HepG2 (cell line): Measurements from ENCODE around the gene NXT1. TPM values are rescaled to one million over a fixed set of nuclear protein-coding genes. Genes with fewer than 3 reads are reported as not detected.

ENCODE experiments used
- ARNT2 ChIP-seq: sonication (generic); formaldehyde crosslinking; IDR thresholded peaks from 2 replicates; pipeline ENCODE4 v1.8.0; 2022; ENCODE audit warnings: mild to moderate bottlenecking, low read depth, missing genetic modification reagents, moderate library complexity
- CC2D1A ChIP-seq: sonication (generic); formaldehyde crosslinking; IDR thresholded peaks from 2 replicates; pipeline ENCODE4 v1.8.1; 2023; ENCODE audit warnings: mild to moderate bottlenecking, missing genetic modification reagents
- CEBPB ChIP-seq: IDR thresholded peaks from 2 replicates; pipeline ENCODE4 v1.6.1; 2011; ENCODE audit warnings: low read depth, low read length, improper control_type of control experiment, borderline replicate concordance
- CHD4 ChIP-seq: fragments of 200-600 bp; sonication (generic); IDR thresholded peaks from 2 replicates; pipeline ENCODE4 v1.7.0; 2017; ENCODE audit warnings: mild to moderate bottlenecking, low read length, borderline replicate concordance
- HMGXB4 ChIP-seq, 2 experiments: sonication (generic) in 1 of 2; formaldehyde crosslinking in 1 of 2; IDR thresholded peaks; 2 replicates each; pipeline versions ENCODE4 v1.4.0 to v1.6.1; 2018 to 2020; ENCODE audit warnings: missing genetic modification reagents in 2 of 2, borderline replicate concordance in 1 of 2, low read depth in 1 of 2, mild to moderate bottlenecking in 1 of 2, missing biosample characterization in 1 of 2
- HOXA5 ChIP-seq: sonication (generic); formaldehyde crosslinking; IDR thresholded peaks from 2 replicates; pipeline ENCODE4 v1.4.0; 2020; ENCODE audit warnings: missing genetic modification reagents
- KDM5B ChIP-seq: sonication (generic); formaldehyde crosslinking; IDR thresholded peaks from 2 replicates; pipeline ENCODE4 v1.4.0; 2020; ENCODE audit warnings: missing genetic modification reagents, mild to moderate bottlenecking, borderline replicate concordance
- MED13 ChIP-seq: sonication (generic); formaldehyde crosslinking; IDR thresholded peaks from 2 replicates; pipeline ENCODE4 v1.5.0; 2020; ENCODE audit warnings: missing genetic modification reagents
- MIXL1 ChIP-seq: IDR thresholded peaks from 2 replicates; pipeline ENCODE4 v1.6.1; 2016
- MTF2 ChIP-seq: sonication (generic); formaldehyde crosslinking; IDR thresholded peaks from 2 replicates; pipeline ENCODE4 v1.5.0; 2020; ENCODE audit warnings: missing genetic modification reagents, borderline replicate concordance
- NRL ChIP-seq: sonication (generic); formaldehyde crosslinking; IDR thresholded peaks from 2 replicates; pipeline ENCODE4 v1.5.0; 2020; ENCODE audit warnings: missing genetic modification reagents, mild to moderate bottlenecking, moderate library complexity, borderline replicate concordance
- PATZ1 ChIP-seq: sonication (generic); formaldehyde crosslinking; IDR thresholded peaks from 2 replicates; pipeline ENCODE4 v1.4.0; 2020; ENCODE audit warnings: missing genetic modification reagents
- SATB2 ChIP-seq: sonication (generic); formaldehyde crosslinking; IDR thresholded peaks from 2 replicates; pipeline ENCODE4 v1.5.0; 2020; ENCODE audit warnings: missing genetic modification reagents
- SIN3A ChIP-seq: IDR thresholded peaks from 2 replicates; pipeline ENCODE4 v1.6.1; 2011; ENCODE audit warnings: low read depth, mild to moderate bottlenecking, control low read depth, low read length, borderline replicate concordance
- SMYD3 ChIP-seq: sonication (generic); formaldehyde crosslinking; IDR thresholded peaks from 2 replicates; pipeline ENCODE4 v1.8.1; 2023; ENCODE audit warnings: mild to moderate bottlenecking, missing genetic modification reagents
- XRCC5 ChIP-seq: fragments of 200-400 bp; formaldehyde crosslinking; optimal IDR thresholded peaks from 2 replicates; pipeline ENCODE3; 2017; ENCODE audit warnings: mild to moderate bottlenecking, low read length
- ZBTB21 ChIP-seq: sonication (generic); formaldehyde crosslinking; IDR thresholded peaks from 2 replicates; pipeline ENCODE4 v1.4.0; 2020; ENCODE audit warnings: missing genetic modification reagents
- ZNF17 ChIP-seq: sonication (generic); formaldehyde crosslinking; IDR thresholded peaks from 2 replicates; pipeline ENCODE4 v1.5.0; 2020; ENCODE audit warnings: mild to moderate bottlenecking, missing genetic modification reagents
- ZNF207 ChIP-seq: fragments of 450-650 bp; IDR thresholded peaks from 2 replicates; pipeline ENCODE4 v1.6.1; 2016; ENCODE audit warnings: antibody characterized with exemption, borderline replicate concordance
- ZNF335 ChIP-seq: sonication (generic); formaldehyde crosslinking; IDR thresholded peaks from 2 replicates; pipeline ENCODE4 v1.4.0; 2020; ENCODE audit warnings: missing genetic modification reagents
- ZNF570 ChIP-seq: sonication (generic); formaldehyde crosslinking; IDR thresholded peaks from 2 replicates; pipeline ENCODE4 v1.4.0; 2020; ENCODE audit warnings: mild to moderate bottlenecking, missing genetic modification reagents, borderline replicate concordance
- ZNF639 ChIP-seq: conservative IDR thresholded peaks from 2 replicates; pipeline ENCODE4 v1.6.1; 2018; ENCODE audit warnings: missing genetic modification reagents
- ZNF766 ChIP-seq: sonication (generic); formaldehyde crosslinking; IDR thresholded peaks from 2 replicates; pipeline ENCODE4 v1.5.0; 2020; ENCODE audit warnings: missing genetic modification reagents, borderline replicate concordance
- ZNF790 ChIP-seq: sonication (generic); formaldehyde crosslinking; IDR thresholded peaks from 2 replicates; pipeline ENCODE4 v1.8.0; 2022; ENCODE audit warnings: missing genetic modification reagents, mild to moderate bottlenecking, borderline replicate concordance
- polyA plus RNA-seq, 8 experiments: library from polyadenylated mRNA; depleted of rRNA in 3 of 8; stranded (reverse) in 7 of 8; unstranded in 1 of 8; fragments of >200 nt; fragmentation: Illumina TruSeq in 4 of 8; extraction: Trizol in 4 of 8; gene quantifications; 2 replicates each; pipeline versions ENCODE4 v1.2.1 to v1.2.3, GENCODE V29; 2011 to 2016; ENCODE audit warnings: low read depth in 4 of 8, missing spikeins in 1 of 8, mixed read lengths in 1 of 8; ENCODE audit not compliant: insufficient read depth in 1 of 8
- total RNA-seq, 5 experiments: library from RNA; depleted of rRNA; stranded (reverse); fragments of >200 nt; fragmentation: Illumina TruSeq; extraction: Trizol; gene quantifications; 2 replicates each; pipeline ENCODE4 v1.2.3, GENCODE V29; 2016; ENCODE audit warnings: low read depth in 1 of 5
- TF ChIP-seq, protein P1 (sequence below): sonication (generic); formaldehyde crosslinking; IDR thresholded peaks from 2 replicates; pipeline ENCODE4 v1.4.0; 2020; ENCODE audit warnings: mild to moderate bottlenecking, missing genetic modification reagents

NXT1 gene
- total and polyA plus RNA-seq, 2 of the 13 experiments (the other 11 are each of a cell fraction or from before 2014, with no cell fraction given), result 35.6 to 65.9 TPM

DNA sequence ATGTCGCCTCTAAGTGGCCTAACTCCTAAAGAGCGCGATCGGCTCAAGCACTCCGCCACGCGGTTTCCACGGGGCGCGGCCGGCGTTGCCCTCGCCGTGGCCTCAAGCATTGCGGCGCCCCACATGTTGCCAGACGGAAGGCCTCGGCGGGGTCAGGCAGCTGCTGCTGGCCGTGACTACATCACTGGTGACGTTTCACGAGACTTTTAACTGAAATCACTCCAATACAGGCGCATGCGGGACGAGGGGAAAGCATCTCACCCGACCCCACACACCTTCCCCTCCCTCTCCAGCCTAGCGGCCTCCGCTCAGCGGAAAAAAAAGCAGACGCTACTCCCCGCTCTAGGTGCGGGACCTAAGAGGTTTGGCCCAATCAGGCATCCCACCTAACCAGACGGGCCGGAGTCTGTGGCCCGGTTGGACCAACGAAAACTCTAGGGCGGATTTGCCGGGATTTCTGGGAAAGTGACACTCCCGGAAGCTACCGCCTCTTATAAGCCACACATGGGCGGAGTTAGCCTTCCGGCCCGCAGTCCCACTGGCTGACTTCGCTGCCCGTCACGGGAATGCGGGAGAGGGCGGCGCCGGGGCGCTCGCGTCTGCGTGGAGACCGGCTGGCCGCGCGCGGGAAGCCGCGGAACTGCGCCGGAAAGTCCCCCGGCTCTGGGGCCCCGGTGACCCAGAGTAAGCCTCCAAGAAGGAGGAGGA lies at the start of gene NXT1 (continued):
- TF ChIP-seq ZNF639 (CRISPR knock-in tag) (peak; percentile 81), PATZ1 (CRISPR knock-in tag) (0 out of 2 replicates have a peak, but pooled peaks have one; percentile 27), CEBPB (no peak), ZNF790 (CRISPR knock-in tag) (peak; percentile 50; the same call in 1 of the 2 replicates), ARNT2 (CRISPR knock-in tag) (peak; percentile 74), HOXA5 (CRISPR knock-in tag) (peak; percentile 83; the same call in 1 of the 2 replicates), HMGXB4 (CRISPR knock-in tag; IDR thresholded peaks at IDR 0.05; ENCODE audit: borderline replicate concordance in 1 of 2, low read depth in 1 of 2) (peak; percentile 84 to 86), KDM5B (CRISPR knock-in tag) (peak; percentile 89; the same call in 1 of the 2 replicates), SMYD3 (no peak; the same call in 1 of the 2 replicates), ZNF766 (CRISPR knock-in tag) (no peak; the same call in 1 of the 2 replicates), NRL (no peak; the same call in none of the 2 replicates), CHD4 (peak; percentile 74; the same call in 1 of the 2 replicates), CC2D1A (CRISPR knock-in tag) (no peak), ZNF17 (no peak), ZNF207 (no peak), ZNF335 (peak; percentile 94), MTF2 (no peak; the same call in 1 of the 2 replicates), ZBTB21 (peak; percentile 68; the same call in 1 of the 2 replicates), MIXL1 (peak; percentile 53; the same call in 1 of the 2 replicates), ZNF570 (CRISPR knock-in tag) (no peak), XRCC5 (peak; percentile 91), SATB2 (peak; percentile 86; the same call in 1 of the 2 replicates), MED13 (CRISPR knock-in tag) (no peak; the same call in 1 of the 2 replicates), SIN3A (peak; percentile 53)
- TF ChIP-seq, protein P1, sequence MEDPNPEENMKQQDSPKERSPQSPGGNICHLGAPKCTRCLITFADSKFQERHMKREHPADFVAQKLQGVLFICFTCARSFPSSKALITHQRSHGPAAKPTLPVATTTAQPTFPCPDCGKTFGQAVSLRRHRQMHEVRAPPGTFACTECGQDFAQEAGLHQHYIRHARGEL (CRISPR knock-in tag), result peak; percentile 83; the same call in 1 of the 2 replicates
